ENCODE measurements around the gene MAST4.

Gene MAST4

GRCh38 chr5:67129768-67130167 lies 533.6 kb downstream of the MAST4 start:
- no peak for TF ChIP-seq CTCF (IDR thresholded peaks at IDR 0.05; ENCODE audit: low read depth, low read length)
- no peak for DNase-seq (ENCODE audit: low read depth in 2 of 2)
- H3K4me3 ChIP-seq (replicated peaks in 1 of 2; ENCODE audit: low read depth in 2 of 2, low read length in 2 of 2): no peak overlapping the region

GRCh38 chr5:67133217-67133616 lies 537.0 kb downstream of the MAST4 start:
- H3K4me3 ChIP-seq (replicated peaks in 1 of 2; ENCODE audit: low read depth in 2 of 2, low read length in 2 of 2): no peak overlapping the region
- no peak for TF ChIP-seq CTCF (IDR thresholded peaks at IDR 0.05; ENCODE audit: low read depth, low read length)
- DNase-seq (ENCODE audit: low read depth in 2 of 2): no peak

GRCh38 chr5:67133776-67134175 lies 537.6 kb downstream of the MAST4 start:
- DNase-seq (ENCODE audit: low read depth in 2 of 2): no peak
- no peak overlapping the region for H3K4me3 ChIP-seq (replicated peaks in 1 of 2; ENCODE audit: low read depth in 2 of 2, low read length in 2 of 2)
- TF ChIP-seq CTCF (IDR thresholded peaks at IDR 0.05; ENCODE audit: low read depth, low read length): no peak

GRCh38 chr5:67135381-67135984 lies 539.3 kb downstream of the MAST4 start:
- DNase-seq (ENCODE audit: low read depth in 2 of 2): no peak

GRCh38 chr5:67139030-67139429 lies 542.8 kb downstream of the MAST4 start:
- H3K4me3 ChIP-seq (replicated peaks in 1 of 2; ENCODE audit: low read depth in 2 of 2, low read length in 2 of 2): no peak overlapping the region
- DNase-seq (ENCODE audit: low read depth in 2 of 2): no peak
- no peak for TF ChIP-seq CTCF (IDR thresholded peaks at IDR 0.05; ENCODE audit: low read depth, low read length)

More at GRCh38 chr5:67135381-67135984, 539.3 kb downstream of the MAST4 start:
- H3K4me3 ChIP-seq (replicated peaks in 1 of 2; ENCODE audit: low read depth in 2 of 2, low read length in 2 of 2): no peak overlapping the region
- no peak for TF ChIP-seq CTCF (IDR thresholded peaks at IDR 0.05; ENCODE audit: low read depth, low read length)

- TF ChIP-seq CTCF (IDR thresholded peaks at IDR 0.05; ENCODE audit: low read depth, low read length): no peak
- no peak for DNase-seq (ENCODE audit: low read depth in 2 of 2)
- no peak overlapping the region for H3K4me3 ChIP-seq (replicated peaks in 1 of 2; ENCODE audit: low read depth in 2 of 2, low read length in 2 of 2)
Measured at GRCh38 chr5:67140413-67140812, 544.2 kb downstream of the MAST4 start.

- DNase-seq (ENCODE audit: low read depth in 2 of 2): no peak
- H3K4me3 ChIP-seq (replicated peaks in 1 of 2; ENCODE audit: low read depth in 2 of 2, low read length in 2 of 2): no peak overlapping the region
- TF ChIP-seq CTCF (IDR thresholded peaks at IDR 0.05; ENCODE audit: low read depth, low read length): no peak
Measured at GRCh38 chr5:67141644-67142043, 545.5 kb downstream of the MAST4 start.
